GM21576 (cell line): ENCODE results near the gene SPAST.
"Not testable (repeated sequence)": the region's sequence is repeated elsewhere in the genome, so short reads cannot be mapped to it uniquely, and the experiment has no call there.

ENCODE experiments used
- ATAC-seq: cut with Tn5 transposase; IDR thresholded peaks from one replicate; pipeline ENCODE4 v1.9.1; 2021; ENCODE audit warnings: mild to moderate bottlenecking, moderate library complexity; ENCODE audit not compliant: unreplicated experiment

Gene SPAST

GRCh38 chr2:32124660-32125059, 61.3 kb downstream of the SPAST start:
- ATAC-seq: no peak

DNA sequence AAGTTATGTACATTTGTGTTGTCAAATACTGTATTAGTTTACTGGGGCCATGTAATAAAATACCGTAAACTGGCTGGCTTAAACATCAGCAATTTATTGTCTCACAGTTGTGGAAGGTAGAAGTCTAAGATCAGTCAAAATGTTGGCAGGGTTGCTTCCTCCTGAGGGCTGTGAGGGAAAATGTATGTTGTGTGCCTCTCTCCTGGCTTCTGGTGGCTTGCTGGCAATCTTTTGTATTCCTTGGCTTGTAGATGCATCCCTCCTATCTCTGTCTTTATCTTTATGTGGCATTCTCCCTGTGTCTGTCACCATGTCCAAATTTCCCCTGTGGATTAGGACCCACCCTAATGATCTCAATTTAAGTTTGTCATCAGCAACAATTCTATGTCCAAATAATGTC, 65.3 kb downstream of the SPAST start:
- ATAC-seq: no peak

DNA sequence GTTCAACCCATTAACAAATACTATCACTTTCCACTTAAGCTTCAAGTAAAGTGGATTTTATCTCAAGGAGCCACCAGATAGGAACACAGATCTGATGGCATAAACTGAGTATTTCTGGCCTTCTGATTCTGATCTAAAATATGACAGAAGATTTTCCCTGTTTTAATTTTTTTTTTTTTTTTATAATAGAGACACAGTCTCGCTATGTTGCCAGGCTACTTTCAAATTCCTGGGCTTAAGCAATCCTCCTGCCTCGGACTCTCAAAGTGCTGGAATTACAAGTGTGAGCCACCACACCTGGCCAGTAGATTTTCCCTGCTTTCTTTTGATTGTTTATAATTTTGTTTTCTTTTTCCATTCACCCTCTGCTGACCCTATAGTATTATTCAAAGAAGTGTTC, 65.7 kb downstream of the SPAST start:
- ATAC-seq: no peak

- ATAC-seq: no peak
These were observed 72.1 kb downstream of the SPAST start for GRCh38 chr2:32135409-32135808.

- ATAC-seq: no peak
These were observed 72.7 kb downstream of the SPAST start for GRCh38 chr2:32136097-32136496.

DNA sequence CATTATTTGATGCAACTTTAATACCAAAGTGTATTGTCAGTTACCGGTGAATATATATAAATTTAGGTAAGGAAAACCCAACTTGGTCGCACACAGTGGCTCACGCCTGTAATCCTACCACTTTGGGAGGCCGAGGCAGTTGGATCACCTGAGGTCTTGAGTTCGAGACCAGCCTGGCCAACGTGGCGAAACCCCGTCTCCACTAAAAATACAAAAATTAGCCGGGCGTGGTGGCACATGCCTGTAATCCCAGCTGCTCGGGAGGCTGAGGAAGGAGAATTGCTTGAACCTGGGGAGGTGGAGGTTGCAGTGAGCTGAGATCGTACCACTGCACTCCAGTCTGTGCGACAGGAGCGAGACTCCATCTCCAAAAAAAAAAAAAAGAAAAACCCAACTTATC, 88.2 kb downstream of the SPAST start:
- not testable (repeated sequence) for ATAC-seq

DNA sequence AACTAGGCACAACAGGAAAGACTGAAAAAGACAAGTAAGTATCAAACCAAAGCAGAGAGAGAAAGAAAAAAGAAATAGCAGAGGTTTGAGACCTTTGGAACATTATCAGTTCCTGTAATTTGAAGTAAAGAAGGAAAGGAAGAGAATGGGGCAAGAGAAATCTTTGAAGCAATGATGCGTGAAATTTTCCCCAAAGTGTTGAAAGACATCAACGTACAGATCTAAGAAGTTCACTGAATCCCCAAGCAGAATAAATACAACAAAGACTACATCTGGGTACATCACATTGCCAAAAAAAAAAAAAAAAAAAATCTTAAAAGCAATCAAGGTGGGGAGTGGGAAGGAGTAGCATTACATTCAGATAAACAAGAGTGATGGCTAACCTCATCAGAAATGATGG, 96.3 kb downstream of the SPAST start:
- ATAC-seq: no peak

GRCh38 chr2:32161296-32161695, 97.9 kb downstream of the SPAST start:
- ATAC-seq: no peak

DNA sequence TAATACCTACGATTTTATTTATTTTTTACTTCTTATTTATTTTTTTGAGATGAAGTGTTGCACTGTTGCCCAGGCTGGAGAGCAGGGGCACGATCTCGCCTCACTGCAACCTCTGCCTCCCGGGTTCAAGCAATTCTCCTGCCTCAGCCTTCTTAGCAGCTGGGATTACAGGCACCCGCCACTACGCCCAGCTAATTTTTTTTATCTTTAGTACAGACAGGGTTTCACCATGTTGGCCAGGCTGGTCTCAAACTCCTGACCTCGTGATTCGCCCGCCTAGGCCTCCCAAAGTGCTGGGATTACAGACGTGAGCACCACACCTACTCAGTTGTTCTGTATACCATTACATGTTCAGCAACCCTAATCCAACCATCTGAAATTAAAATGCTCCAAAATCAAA, 100.9 kb downstream of the SPAST start:
- ATAC-seq: not testable (repeated sequence)

- peak; percentile 2 for ATAC-seq
These were observed 101.6 kb downstream of the SPAST start for GRCh38 chr2:32165027-32165347.

- no peak for ATAC-seq
These were observed 102.8 kb downstream of the SPAST start for GRCh38 chr2:32166115-32166574.

DNA sequence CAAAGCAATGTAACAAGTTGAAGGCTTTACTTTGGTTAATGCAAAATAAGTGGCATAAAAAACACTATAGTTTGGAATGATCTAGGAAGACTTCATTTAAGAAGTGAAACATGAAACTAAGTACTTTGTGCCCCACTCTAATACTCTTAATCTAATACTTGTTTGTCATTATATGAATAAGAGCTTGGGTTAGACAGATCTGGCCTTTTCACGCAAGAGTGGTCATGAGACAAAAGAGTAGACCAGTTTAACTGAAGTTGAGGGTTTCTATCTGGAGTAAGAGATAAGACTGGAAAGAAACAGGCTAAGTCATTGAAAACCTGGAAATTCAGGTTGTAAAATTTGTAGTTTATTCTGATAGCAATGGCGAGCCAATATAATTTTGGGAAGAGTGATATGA, 105.2 kb downstream of the SPAST start:
- peak; percentile 30 for ATAC-seq

GRCh38 chr2:32172870-32173269, 109.5 kb downstream of the SPAST start:
- ATAC-seq: no peak

- ATAC-seq: no peak
These were observed 119.3 kb downstream of the SPAST start for GRCh38 chr2:32182667-32183066.

GRCh38 chr2:32189011-32189410, 125.7 kb downstream of the SPAST start:
- no peak for ATAC-seq

GRCh38 chr2:32192418-32192817, 129.1 kb downstream of the SPAST start:
- ATAC-seq: no peak

- no peak for ATAC-seq
These were observed 137.5 kb downstream of the SPAST start for GRCh38 chr2:32200814-32201213.

DNA sequence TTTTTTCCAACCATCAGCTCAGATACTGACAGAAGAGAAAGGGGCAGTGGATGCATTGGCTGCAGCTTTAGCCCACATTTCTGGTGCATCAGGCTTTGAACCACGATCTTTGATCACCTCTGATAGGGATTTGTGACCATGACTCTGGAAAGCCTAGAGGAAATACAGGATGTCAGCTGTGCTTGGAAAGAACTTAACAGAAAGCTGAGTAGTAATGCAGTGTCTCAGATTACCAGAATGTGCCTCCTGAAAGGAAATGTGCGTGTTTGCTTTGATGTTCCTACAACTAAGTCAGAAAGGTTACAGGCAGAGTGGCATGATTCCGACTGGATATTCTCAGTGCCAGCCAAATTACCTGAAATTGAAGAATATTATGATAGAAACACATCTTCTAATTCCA, 140.1 kb downstream of the SPAST start:
- not testable (repeated sequence) for ATAC-seq
